Measurements from ENCODE around the gene SRCIN1.

- no peak for TF ChIP-seq CTCF (IDR thresholded peaks at IDR 0.05)
- no peak for TF ChIP-seq POLR2A (IDR thresholded peaks at IDR 0.05)
These were observed 7.2 kb downstream of the SRCIN1 start for GRCh38 chr17:38598536-38598935.
